ENCODE results near the gene TMEM154.

GRCh38 chr4:152616804-152617203, 63.0 kb downstream of the TMEM154 start:
- TF ChIP-seq POLR2A (IDR thresholded peaks at IDR 0.05) = no peak
- TF ChIP-seq CTCF (IDR thresholded peaks at IDR 0.05) = no peak
- no peak for TF ChIP-seq EP300 (IDR thresholded peaks at IDR 0.05)

All from ovary (tissue), 3 donors.